Panc1 (cell line): ENCODE measurements around the gene CCL16. TPM values are rescaled to one million over a fixed set of nuclear protein-coding genes. Genes with fewer than 3 reads are reported as not detected.
A peak's percentile ranks its signal among the peaks of the same experiment; 100 is the strongest.

ENCODE experiments used
- ATAC-seq: fragments of 200-7000 bp; cut with Tn5 transposase; 2 replicates; pipeline ENCODE4 v1.9.1; 2020; ENCODE audit warnings: mild to moderate bottlenecking, moderate library complexity
- Bru-seq: library from RNA; stranded (reverse); fragments of 400-500 nt; gene quantifications from one replicate; lab custom pipeline; 2021; lab: Mats Ljungman, UMichigan
- BruChase-seq, 2 experiments: library from RNA; stranded (reverse); fragments of 400-500 nt; gene quantifications; one replicate each; lab custom pipeline; 2021; lab: Mats Ljungman, UMichigan
- BruUV-seq: library from RNA; stranded (reverse); fragments of 400-500 nt; replicated peaks from 2 replicates; lab custom pipeline; 2021; lab: Mats Ljungman, UMichigan
- CTCF ChIA-PET: fragments of 300-600 bp; sonication (Branson Sonifier 250); formaldehyde crosslinking; loops from one replicate; lab custom pipeline; 2022; ENCODE audit warnings: antibody characterized with exemption; lab: Charles Lee
- POLR2A ChIA-PET: fragments of 300-600 bp; sonication (Branson Sonifier 250); formaldehyde crosslinking; loops from one replicate; lab custom pipeline; 2022; ENCODE audit warnings: antibody characterized with exemption; lab: Charles Lee
- DNase-seq: peaks from one replicate; pipeline ENCODE4 v3.0.0-alpha.2; 2010; ENCODE audit warnings: low read depth, low spot score
- H3K27ac ChIP-seq: 2 replicates; pipeline ENCODE4 v1.5.1; 2011; ENCODE audit warnings: mild to moderate bottlenecking, low read length, inconsistent platforms
- H3K27me3 ChIP-seq: fragments of 200-500 bp; sonication (Bioruptor generic); 2 replicates; pipeline ENCODE4 v1.6.0; 2014; ENCODE audit warnings: low read length, inconsistent platforms; ENCODE audit not compliant: control insufficient read depth, insufficient read depth
- H3K36me3 ChIP-seq: fragments of 200-500 bp; sonication (Bioruptor generic); 2 replicates; pipeline ENCODE4 v1.5.1; 2014; ENCODE audit warnings: inconsistent platforms, mild to moderate bottlenecking, low read length, moderate library complexity; ENCODE audit not compliant: control insufficient read depth, insufficient read depth
- H3K4me1 ChIP-seq: 2 replicates; pipeline ENCODE4 v1.5.1; 2011; ENCODE audit warnings: inconsistent platforms, mild to moderate bottlenecking, low read length, moderate library complexity; ENCODE audit not compliant: control insufficient read depth, insufficient read depth
- H3K4me3 ChIP-seq, 2 experiments: 2 replicates each; pipeline ENCODE4 v1.5.1; 2011 to 2012; ENCODE audit warnings: low read depth in 2 of 2, low read length in 2 of 2, mild to moderate bottlenecking in 2 of 2, inconsistent platforms in 1 of 2, moderate library complexity in 1 of 2
- H3K9me3 ChIP-seq: fragments of 200-500 bp; sonication (Bioruptor generic); 2 replicates; pipeline ENCODE4 v1.5.1; 2014; ENCODE audit warnings: low read depth, mild to moderate bottlenecking, inconsistent platforms, low read length, moderate library complexity; ENCODE audit not compliant: control insufficient read depth, insufficient read depth
- CTCF ChIP-seq: fragments of 450-650 bp; IDR thresholded peaks from 2 replicates; pipeline ENCODE4 v1.5.1; 2017; ENCODE audit warnings: mild to moderate bottlenecking
- POLR2AphosphoS5 ChIP-seq: IDR thresholded peaks from 2 replicates; pipeline ENCODE4 v1.6.1; 2012; ENCODE audit warnings: mild to moderate bottlenecking, low read depth, low read length, moderate library complexity
- REST ChIP-seq, 2 experiments: IDR thresholded peaks; 2 replicates each; pipeline ENCODE4 v1.6.1; 2011 to 2012; ENCODE audit warnings: low read depth in 2 of 2, control low read depth in 1 of 2, low read length in 1 of 2, mild to moderate bottlenecking in 1 of 2, moderate library complexity in 1 of 2; ENCODE audit not compliant: insufficient read depth in 1 of 2
- SIN3A ChIP-seq: IDR thresholded peaks from 2 replicates; pipeline ENCODE4 v1.6.1; 2012; ENCODE audit warnings: low read depth, mild to moderate bottlenecking, low read length, moderate library complexity, borderline replicate concordance; ENCODE audit not compliant: insufficient read depth
- TCF7L2 ChIP-seq: IDR thresholded peaks from 2 replicates; pipeline ENCODE4 v1.6.1; 2011; ENCODE audit warnings: mild to moderate bottlenecking, low read depth, low read length, inconsistent platforms
- in situ Hi-C: cut with HindIII; loops from 2 replicates; pipeline ENCODE4 v1.10.0; 2016; ENCODE audit warnings: low sequenced_read_pairs, low pct_unique_long_range_greater_than_20kb
- intact Hi-C: fragments of 100-400 bp; cut with micrococcal nuclease; formaldehyde crosslinking; loops from one replicate; pipeline ENCODE4 v1.10.0; 2022; ENCODE audit not compliant: unreplicated experiment
- long read RNA-seq: library from polyadenylated mRNA; unstranded; transcript quantifications from one replicate; pipeline ENCODE4 v2.0.0, GENCODE V29; 2021; ENCODE audit not compliant: unreplicated experiment
- polyA plus RNA-seq: library from polyadenylated mRNA; unstranded; fragments of >200 nt; gene quantifications from one replicate; pipeline ENCODE4 v1.2.1, GENCODE V29; 2012; ENCODE audit warnings: missing spikeins; ENCODE audit not compliant: insufficient read length
- total RNA-seq: library from RNA; stranded (reverse); gene quantifications from one replicate; pipeline ENCODE4 v1.2.1, GENCODE V29; 2021; ENCODE audit not compliant: unreplicated experiment

CCL16 gene
- total RNA-seq (not detected), Bru-seq, nascent RNA (not detected), BruChase-seq, experiment 1, labeled RNA remaining after a 2-hour chase (not detected), BruChase-seq, experiment 2, labeled RNA remaining after a 6-hour chase (percentile 18 among the genes with signal in this experiment)
- polyA plus RNA-seq, result not detected
- long read RNA-seq, result 0 reads

- Histone ChIP-seq H3K27ac (no peak within 1 kb of the TSS), H3K36me3 (no peaks in the 10 kb centered on the region), H3K9me3 (no peaks in the 10 kb centered on the region), H3K4me1 (no peaks in the 10 kb centered on the region), H3K4me3 (no peak within 1 kb of the TSS), H3K27me3 (no peaks in the 10 kb centered on the region; the same call in 1 of the 2 replicates)
- TF ChIP-seq SIN3A (no peak), POLR2AphosphoS5 (no peak), TCF7L2 (no peak), REST (IDR thresholded peaks at IDR 0.05; ENCODE audit: insufficient read depth in 1 of 2, low read depth in 2 of 2, low read length in 1 of 2) (no peak), CTCF (no peak)
- in situ Hi-C loops, result no loop called here
- CTCF ChIA-PET, result interaction anchor here (1.8 kb wide), 1 partner anchor 168 kb away, joined by 9 read pairs; no protein-coding TSS in a partner anchor
- BruUV-seq, result no TSS peak
- no peak for DNase-seq
- POLR2A ChIA-PET, result interaction anchor here (0.7 kb wide), 1 partner anchor 35 kb away, joined by 6 read pairs; no protein-coding TSS in a partner anchor
- no peak for ATAC-seq
- intact Hi-C loops, result no loop called here
These were observed at the start of gene CCL16 for GRCh38 chr17:35981246-35981645. Gene CCL16 (minus strand): TSS chr17:35981497. CDS start chr17:35981420, 77 bp downstream.

- in situ Hi-C loops (no loop called here), intact Hi-C loops (no loop called here)
- no peak for DNase-seq
- POLR2A ChIA-PET, result no interaction called here
- TF ChIP-seq SIN3A (no peak), TCF7L2 (no peak), CTCF (no peak), REST (IDR thresholded peaks at IDR 0.05; ENCODE audit: insufficient read depth in 1 of 2, low read depth in 2 of 2, low read length in 1 of 2) (no peak), POLR2AphosphoS5 (no peak)
- Histone ChIP-seq H3K4me3 (no peak overlapping the region), H3K36me3 (no peaks in the 10 kb centered on the region), H3K9me3 (no peaks in the 10 kb centered on the region), H3K27ac (no peak overlapping the region), H3K27me3 (peaks cover 22% of the 10 kb centered on the region), H3K4me1 (no peaks in the 10 kb centered on the region)
- BruUV-seq, result no TSS peak
- no peak for ATAC-seq
- CTCF ChIA-PET, result no interaction called here
These were observed 49.7 kb upstream of the CCL16 start for GRCh38 chr17:36030956-36031355.
